COLO829 (cell line): Measurements from ENCODE around the gene WNT1.

ENCODE experiments used
- DNase-seq: peaks from one replicate; pipeline ENCODE4 v3.0.0; 2012; ENCODE audit warnings: low spot score

The WNT1 gene

GRCh38 chr12:48980953-48981756 is 3.0 kb downstream of the WNT1 start:
- DNase-seq: no peak

DNA sequence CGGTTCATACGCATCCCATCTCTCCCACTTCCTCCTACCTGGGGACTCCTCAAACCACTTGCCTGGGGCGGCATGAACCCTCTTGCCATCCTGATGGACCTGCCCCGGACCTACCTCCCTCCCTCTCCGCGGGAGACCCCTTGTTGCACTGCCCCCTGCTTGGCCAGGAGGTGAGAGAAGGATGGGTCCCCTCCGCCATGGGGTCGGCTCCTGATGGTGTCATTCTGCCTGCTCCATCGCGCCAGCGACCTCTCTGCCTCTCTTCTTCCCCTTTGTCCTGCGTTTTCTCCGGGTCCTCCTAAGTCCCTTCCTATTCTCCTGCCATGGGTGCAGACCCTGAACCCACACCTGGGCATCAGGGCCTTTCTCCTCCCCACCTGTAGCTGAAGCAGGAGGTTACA is 3.6 kb downstream of the WNT1 start:
- no peak for DNase-seq

- no peak for DNase-seq
Measured at GRCh38 chr12:48982397-48983080, 4.4 kb downstream of the WNT1 start.

DNA sequence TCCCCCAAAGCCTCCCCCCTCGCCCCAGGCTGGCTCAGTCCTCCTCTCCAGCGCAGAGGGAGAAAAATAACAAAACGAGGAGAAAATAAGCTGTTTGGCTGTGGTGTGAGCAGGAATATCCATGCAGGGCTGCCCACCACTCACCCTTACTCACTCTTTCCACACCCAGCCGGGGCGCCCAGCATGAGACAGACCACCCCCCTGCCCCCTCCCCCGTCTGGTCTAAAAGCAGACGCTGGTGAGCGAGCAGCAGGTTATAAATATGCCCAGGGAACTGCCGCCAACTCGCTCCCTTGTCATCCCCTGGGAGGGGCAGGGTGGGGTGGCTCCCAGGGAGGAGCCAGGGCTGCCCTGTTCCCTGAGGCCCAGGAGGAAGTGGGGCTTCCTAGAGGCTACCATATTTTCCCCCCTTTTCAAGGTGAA is 7.4 kb downstream of the WNT1 start:
- no peak for DNase-seq

GRCh38 chr12:48985901-48986300 is 7.8 kb downstream of the WNT1 start:
- no peak for DNase-seq

- DNase-seq: no peak
Measured at GRCh38 chr12:48986720-48987291, 8.7 kb downstream of the WNT1 start.

DNA sequence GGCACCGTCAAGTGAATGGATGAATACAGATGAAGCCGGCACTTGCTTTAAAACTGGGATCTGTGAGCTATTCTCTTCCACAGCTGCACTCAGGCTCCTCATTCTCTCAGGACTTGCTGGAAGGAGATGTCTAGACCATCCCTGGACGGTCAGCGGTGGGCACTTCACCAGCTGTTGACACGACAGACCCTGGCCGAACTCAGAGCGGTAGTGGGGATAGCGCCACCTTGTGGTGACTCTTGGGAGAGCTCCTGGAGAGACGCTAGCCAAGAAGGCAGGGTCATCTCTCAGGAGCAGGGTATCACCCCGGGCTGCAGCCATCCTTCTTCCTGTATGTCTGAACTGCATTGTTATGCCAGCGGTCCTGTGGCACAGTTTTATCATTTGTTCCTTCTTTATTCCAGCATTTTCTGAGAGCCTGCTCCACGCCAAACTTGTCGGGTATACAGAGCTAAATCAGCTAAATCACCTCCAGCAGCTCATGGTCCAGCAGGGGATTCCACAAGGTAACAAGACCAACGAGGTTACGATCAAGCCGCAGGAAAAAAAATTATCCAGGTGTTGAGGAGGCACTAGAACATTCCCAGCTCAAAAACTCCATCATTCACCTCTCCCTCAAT is 10.0 kb downstream of the WNT1 start:
- DNase-seq: peak; percentile 72

- DNase-seq: no peak
Measured at GRCh38 chr12:48990552-48990951, 12.4 kb downstream of the WNT1 start.

- DNase-seq: no peak
Measured at GRCh38 chr12:48991247-48992050, 13.3 kb downstream of the WNT1 start.

DNA sequence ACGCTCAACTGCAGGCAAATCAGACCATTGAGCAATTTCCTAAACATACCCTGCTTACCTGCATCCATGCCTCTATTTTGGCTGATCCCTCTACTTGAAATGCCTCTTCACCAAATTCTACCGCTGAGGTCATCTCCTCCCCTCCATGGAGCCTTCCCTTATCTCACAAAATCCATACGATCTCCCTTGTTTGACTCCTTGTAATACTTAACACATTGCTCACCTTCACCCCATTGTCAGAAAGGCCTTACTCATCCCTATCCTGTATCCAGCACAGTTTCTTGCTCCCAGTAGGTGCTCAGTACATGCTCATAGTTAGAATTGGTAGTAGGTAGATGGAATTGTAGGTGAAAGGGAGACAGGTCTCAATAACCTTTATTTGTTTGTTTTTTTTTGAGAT is 15.7 kb downstream of the WNT1 start:
- no peak for DNase-seq

DNA sequence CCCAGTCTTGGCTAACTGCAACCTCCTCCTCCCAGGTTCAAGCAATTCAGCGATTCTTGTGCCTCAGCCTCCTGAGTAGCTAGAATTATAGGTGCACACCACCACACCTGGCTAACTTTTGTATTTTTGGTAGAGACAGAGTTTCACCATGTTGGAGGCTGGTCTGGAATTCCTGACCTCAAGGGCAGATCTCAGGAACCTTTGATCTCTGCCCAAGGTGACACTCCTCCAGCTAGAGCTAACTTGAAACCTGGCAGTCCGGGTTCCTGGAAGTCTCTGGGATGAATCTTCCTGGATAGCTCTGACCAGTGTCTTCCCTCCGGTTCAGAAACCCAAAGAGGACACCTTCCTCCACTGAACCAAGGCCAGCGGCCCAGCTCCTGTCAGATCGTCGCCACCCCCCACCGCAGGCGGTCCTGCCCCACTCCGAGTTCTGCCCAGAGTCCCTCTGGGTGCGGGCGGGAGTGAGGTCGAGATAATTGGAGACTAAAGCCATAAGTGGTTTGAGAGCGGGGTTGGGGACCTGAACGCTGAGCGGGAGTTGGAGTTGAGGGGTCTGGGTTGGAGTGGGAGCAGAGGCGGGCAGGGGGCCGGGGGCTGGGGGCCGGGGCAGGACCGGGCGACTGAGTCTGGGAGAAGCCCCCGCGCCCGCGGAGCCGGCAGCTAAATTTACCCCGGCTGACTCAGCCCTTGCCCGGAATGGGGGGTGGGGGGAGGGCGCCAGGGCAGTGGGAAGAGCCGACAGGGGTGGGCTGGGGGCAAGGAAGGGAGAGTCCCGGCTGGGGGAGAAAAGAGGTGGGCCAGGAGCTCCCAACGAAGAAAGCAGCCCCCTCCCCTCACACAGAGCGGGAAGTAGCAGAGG is 16.3 kb downstream of the WNT1 start:
- DNase-seq: no peak

DNA sequence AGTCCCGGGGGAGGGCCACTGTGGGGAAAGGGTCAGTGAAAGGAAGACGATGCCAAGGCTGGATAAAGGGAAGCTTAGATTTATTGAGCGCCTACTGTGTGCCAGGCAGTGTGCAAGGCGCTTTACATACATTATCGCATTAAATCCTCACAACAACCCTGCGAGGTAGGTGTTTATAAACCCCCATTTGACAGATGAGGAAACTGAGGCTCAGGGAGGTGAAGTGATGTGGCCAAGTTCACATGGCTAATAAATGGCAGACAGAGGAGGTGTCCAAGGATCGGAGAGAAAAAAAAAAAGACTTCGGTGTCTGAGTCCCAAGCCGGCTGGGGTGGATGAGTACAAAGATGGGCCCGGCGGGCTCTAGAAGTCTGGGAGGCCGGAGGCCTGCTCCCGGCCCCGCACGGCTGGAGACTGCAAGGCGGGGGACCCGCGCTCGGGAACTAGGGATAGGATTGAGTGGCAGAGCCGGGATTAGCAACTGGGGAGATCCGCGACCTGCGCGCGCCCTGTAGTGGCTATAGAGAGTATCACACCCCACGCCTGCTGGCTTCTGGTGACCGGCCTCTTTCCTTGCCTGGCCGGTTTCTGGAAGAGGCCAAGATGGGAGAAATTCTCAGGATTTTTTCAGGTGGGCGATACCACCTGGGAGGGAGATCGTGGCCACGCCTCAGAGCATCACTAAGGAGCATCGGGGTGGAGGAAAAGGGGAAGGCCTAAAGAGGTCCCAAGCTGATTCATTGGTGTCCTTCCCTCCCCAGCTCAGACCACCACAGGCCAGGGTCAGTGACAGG is 17.2 kb downstream of the WNT1 start:
- peak; percentile 97 for DNase-seq

- DNase-seq: no peak
Measured at GRCh38 chr12:48996794-48997718, 18.9 kb downstream of the WNT1 start.

DNA sequence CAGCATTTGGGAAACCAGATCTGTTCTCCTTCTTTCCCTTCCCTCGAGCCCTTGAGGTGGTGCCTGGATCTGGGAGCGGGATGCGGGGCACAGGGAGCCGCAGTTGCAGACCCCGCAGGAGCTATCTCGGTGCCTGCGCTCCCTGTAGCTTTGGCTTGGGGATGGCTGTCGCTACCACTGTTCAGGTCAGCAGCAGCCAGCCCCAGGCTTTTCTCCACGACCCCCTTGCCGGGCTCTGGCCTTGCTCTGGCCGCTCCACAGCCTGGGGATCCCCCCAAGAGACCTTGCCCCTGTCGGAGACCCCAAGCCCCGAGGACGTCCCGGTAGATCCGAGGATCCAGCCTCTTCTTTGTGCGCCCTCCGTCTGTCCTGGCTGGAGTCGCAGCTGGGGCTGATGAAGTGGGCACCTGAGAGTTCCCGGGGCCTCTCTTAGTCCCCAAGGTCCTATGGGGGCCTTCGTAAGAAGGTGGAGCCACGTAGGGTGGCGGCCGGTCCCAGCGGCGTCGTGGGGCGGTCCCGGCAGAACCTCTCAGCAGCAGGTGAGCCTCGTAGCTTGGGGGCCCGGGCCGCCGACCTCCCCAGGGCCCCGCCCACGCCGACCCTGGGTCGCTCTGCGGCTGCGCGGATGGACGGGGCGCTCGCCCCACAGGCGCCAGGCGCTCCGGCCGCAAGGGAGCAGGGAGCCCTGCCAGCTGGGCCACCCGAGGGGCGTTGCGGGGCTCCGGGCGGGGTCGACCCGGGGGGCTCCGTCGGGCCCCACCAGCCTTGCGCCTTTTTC is 19.8 kb downstream of the WNT1 start:
- no peak for DNase-seq

DNA sequence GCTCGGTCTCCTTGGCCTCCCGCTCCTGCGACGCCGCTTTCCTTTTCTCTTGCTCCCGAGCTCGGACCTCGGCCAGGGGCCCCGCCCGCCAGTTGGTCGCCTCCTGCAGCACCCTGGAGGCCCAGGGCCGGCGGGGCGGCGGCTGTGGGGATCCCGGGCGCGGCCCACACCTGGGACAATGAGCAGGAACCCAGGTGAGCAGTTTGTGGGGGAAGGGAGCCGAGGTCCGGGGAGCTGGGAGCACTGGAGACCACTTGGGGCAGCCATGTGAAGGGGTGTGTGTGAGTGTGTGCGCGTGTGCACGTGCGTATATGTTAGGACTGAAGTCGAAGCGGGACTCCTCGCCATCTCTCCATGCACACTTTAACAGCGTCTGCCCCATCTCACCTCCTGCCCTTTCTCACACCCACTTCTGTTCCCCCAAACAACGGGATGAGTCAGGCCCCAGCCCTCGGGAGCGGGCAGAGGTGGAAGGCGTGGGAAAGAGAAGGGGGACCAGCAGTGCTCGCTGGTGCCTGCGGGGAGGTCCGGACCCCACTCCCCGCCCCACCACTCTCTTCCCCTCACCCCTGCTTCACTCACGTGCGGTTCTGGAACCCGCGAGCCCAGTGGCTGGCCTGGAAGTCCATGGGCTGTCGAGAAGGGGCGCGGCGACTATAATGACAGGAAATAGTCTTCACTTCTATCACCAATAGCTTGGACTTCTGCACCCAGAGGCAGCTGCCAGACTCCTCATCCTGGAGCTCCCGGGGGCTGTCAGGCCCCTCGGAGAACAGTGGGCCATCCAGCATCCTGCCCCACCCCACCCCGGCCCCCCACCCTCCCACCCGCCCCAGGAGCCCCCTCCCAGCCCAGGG is 20.6 kb downstream of the WNT1 start:
- DNase-seq: no peak

- DNase-seq: no peak
Measured at GRCh38 chr12:48999371-49000131, 21.4 kb downstream of the WNT1 start, which contains the start of gene DDN. Gene DDN, minus strand, starts transcription at chr12:48999375. Its CDS starts 88 bp downstream, at chr12:48999287.
